Camera-type eye (tissue), 1 donor: ENCODE measurements around the gene MRPL50. TPM values are rescaled to one million over a fixed set of nuclear protein-coding genes. Genes with fewer than 3 reads are reported as not detected.

Source experiments
- total RNA-seq: library from RNA; depleted of rRNA; stranded (reverse); fragments of >200 nt; gene quantifications from one replicate; pipeline ENCODE4 v1.2.3, GENCODE V29; 2014

Gene MRPL50
- 42.7 TPM for total RNA-seq

DNA sequence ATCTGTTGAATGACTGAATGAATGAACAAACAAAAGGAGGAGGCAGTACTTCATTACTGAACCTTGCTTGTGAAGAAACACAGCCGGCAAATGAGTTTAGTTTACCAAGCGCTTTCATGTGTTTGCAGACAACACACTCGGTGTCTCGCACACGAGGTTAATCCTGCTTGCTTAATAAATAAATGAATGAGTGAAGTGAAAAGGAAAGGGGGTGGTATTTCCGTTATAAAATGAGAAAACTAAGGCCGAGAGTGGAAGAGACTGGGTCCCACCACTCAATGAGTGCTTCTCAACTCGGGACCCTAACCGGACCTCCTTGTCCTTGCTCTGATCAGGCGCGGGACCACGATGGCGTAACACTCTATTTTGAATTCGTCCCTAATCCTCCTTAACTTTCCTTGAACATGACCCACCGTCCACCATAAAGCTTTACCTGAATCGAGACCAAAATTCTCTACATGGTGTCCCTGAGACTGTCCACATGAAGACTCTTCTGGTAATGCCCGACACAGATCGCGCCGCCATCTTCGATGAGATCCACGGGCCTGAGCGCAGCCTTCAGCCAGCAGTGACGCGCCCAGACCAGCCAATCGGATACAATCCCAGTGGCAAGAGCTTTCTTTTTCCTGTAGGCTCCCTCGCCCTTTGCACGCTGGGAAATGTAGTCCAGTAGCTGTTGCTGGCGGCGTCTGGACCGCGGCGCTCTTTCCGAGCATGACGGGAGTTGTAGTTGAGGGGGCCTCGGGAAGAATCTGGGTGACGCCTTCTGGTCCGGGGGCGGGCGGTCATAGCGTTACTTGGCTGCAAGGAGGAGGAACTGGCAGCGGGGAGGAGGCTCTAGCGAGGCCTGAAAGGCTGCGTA lies at the start of gene MRPL50, which contains the start of gene ZNF189:
Gene MRPL50, minus strand, starts transcription at position 551 of the 862 bp plus-strand sequence. Its CDS starts 26 bp downstream, at position 525.
Gene ZNF189, plus strand, starts transcription at position 784 of the 862 bp plus-strand sequence. CDS start 306 bp downstream, outside the sequence.

DNA sequence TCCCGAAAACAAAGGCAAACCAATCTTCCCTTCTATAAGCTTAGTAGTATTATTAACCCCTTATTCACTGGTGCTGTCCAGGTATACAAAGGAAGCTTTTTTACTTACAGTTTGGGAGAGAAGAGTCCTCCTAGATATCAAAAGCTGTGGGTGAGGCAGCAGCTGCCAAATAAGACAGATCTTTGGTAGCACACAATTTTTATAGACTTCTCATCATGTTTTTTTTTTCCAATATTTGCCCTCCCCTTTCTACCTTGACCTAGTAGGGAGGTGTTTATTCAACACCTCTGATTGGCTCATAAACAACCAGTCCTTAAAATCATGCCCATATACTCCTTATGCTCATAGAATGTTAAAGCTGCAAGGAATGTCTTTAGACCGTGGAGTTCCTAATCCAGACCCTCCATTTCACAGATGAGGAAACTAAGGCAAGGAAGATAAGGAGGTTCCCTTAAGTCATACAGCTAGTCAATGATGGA lies 37.2 kb upstream of the MRPL50 start, which contains the start of gene ALDOB:
Gene ALDOB, minus strand, starts transcription at position 174 of the 479 bp plus-strand sequence. CDS start 4,887 bp downstream, outside the sequence.

DNA sequence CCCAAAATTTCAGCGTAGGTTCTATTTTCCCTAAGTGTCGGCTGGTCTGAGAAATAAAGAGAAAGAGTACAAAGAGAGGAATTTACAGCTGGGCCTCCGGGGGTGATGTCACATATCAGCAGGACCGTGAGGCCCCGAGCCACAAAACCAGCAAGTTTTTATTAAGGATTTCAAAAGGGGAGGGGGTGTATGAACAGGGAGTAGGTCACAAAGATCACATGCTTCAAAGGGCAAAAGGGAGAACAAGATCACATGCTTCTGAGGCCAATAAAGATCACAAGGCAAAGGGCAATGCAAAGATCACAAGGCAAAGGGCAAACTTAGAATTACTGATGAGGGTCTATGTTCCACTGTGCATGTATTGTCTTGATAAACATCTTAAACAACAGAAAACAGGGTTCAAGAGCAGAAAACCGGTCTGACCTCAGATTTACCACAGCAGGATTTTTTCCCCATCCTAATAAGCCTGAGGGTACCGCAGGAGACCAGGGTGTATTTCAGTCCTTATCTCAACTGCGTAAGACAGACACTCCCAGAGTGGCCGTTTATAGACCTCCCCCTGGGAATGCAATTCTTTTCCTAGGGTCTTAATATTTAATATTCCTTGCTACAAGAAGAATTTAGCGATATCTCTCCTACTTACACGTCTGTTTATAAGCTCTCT lies 13.4 kb downstream of the MRPL50 start, which contains the start of gene BAAT:
Gene BAAT, minus strand, starts transcription at position 134 of the 664 bp plus-strand sequence. CDS start 13,602 bp downstream, outside the sequence.

Other genes with a start within 250 kb of the MRPL50 start
- 0.22 TPM for gene BAAT, start 13.6 kb downstream of the MRPL50 start, total RNA-seq
- gene ZNF189, start 233 bp upstream of the MRPL50 start, total RNA-seq, result 49.1 TPM
- 0.33 TPM for gene ALDOB, start 37.2 kb upstream of the MRPL50 start, total RNA-seq
- gene RNF20, start 135.2 kb upstream of the MRPL50 start, total RNA-seq, result 46.0 TPM
- gene PPP3R2, start 196.4 kb upstream of the MRPL50 start, total RNA-seq, result 0.82 TPM